Right lobe of liver (tissue), 4 donors: ENCODE data around the gene ABCG2.

Experiments
- POLR2A ChIP-seq: fragments of 450-650 bp; IDR thresholded peaks from one replicate; pipeline ENCODE4 v1.6.1; 2017; ENCODE audit warnings: antibody characterized with exemption, mild to moderate bottlenecking
- TF ChIP-seq, protein P1 (sequence below), 4 donors: fragments of 200-600 bp in 3 of 4; fragments of 450-650 bp in 1 of 4; IDR thresholded peaks; one replicate each; pipeline versions ENCODE4 v1.5.1 to v1.8.0; 2016 to 2022; ENCODE audit warnings: antibody characterized with exemption in 4 of 4, mild to moderate bottlenecking in 2 of 4
- donor health status: DM: no; HTN: no; CAD: no.
- donor health status: DM: no; HTN: no; CAD: no.
- donor health status: DM: no; HTN: yes; CAD: no.

DNA sequence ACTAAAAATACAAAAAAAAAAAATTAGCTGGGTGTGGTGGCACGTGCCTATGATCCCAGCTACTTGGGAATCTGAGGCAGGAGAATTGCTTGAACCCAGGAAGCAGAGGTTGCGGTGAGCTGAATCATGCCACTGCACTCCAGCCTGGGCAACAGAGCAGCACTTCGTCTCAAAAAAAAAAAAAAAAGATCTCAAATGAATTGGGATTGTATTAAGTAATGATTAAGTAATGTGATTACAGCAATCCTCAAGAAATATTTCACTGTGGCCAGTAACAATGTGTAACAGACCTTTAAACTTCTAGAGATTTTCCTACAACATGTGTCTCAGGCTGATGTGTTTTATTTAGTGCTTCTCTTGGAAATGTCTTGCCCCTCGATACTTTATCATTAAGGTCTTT, 104.2 kb downstream of the ABCG2 start:
- TF ChIP-seq, protein P1, sequence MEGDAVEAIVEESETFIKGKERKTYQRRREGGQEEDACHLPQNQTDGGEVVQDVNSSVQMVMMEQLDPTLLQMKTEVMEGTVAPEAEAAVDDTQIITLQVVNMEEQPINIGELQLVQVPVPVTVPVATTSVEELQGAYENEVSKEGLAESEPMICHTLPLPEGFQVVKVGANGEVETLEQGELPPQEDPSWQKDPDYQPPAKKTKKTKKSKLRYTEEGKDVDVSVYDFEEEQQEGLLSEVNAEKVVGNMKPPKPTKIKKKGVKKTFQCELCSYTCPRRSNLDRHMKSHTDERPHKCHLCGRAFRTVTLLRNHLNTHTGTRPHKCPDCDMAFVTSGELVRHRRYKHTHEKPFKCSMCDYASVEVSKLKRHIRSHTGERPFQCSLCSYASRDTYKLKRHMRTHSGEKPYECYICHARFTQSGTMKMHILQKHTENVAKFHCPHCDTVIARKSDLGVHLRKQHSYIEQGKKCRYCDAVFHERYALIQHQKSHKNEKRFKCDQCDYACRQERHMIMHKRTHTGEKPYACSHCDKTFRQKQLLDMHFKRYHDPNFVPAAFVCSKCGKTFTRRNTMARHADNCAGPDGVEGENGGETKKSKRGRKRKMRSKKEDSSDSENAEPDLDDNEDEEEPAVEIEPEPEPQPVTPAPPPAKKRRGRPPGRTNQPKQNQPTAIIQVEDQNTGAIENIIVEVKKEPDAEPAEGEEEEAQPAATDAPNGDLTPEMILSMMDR (IDR thresholded peaks at IDR 0.05) = no peak
- TF ChIP-seq POLR2A = no peak
